Suppressor macrophage treated with lipopolysaccharide for 1 hour (primary cell): ENCODE results near the gene CD22.
"Not testable (repeated sequence)": the region's sequence is repeated elsewhere in the genome, so short reads cannot be mapped to it uniquely, and the experiment has no call there.

Experiments used
- DNase-seq, 3 donors: peaks; one replicate each; pipeline ENCODE4 v3.0.0-alpha.2; 2020 to 2022

Gene CD22

GRCh38 chr19:35345671-35346111 is 16.7 kb downstream of the CD22 start:
- DNase-seq: no peak

DNA sequence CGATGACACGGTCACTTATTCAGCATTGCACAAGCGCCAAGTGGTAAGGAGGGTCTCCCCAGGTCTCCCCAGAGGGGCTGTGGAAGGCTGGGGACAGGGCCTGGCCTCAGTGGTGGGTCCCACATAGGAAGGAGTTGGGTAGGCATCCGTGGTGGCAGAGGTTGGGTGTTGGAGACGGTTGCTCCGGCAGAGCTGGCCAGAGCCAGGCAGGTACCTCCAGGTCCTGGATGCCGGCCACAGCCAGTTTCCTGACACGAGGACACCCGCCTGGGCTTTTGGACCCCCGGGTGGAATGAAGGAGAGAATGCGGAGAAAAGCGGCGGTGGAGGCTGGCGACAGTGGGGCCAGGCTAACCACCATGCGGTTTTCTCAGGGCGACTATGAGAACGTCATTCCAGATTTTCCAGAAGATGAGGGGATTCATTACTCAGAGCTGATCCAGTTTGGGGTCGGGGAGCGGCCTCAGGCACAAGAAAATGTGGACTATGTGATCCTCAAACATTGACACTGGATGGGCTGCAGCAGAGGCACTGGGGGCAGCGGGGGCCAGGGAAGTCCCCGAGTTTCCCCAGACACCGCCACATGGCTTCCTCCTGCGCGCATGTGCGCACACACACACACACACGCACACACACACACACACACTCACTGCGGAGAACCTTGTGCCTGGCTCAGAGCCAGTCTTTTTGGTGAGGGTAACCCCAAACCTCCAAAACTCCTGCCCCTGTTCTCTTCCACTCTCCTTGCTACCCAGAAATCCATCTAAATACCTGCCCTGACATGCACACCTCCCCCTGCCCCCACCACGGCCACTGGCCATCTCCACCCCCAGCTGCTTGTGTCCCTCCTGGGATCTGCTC is 17.4 kb downstream of the CD22 start:
- DNase-seq: peak; percentile 74 to 88 (median 79)

GRCh38 chr19:35347171-35347929 is 18.4 kb downstream of the CD22 start, which contains the start of gene FFAR1:
TSS of gene FFAR1 (plus strand) at chr19:35347902. CDS start at chr19:35351552, 3,650 bp downstream.
- peak; percentile 93 to 99 (median 98) for DNase-seq

DNA sequence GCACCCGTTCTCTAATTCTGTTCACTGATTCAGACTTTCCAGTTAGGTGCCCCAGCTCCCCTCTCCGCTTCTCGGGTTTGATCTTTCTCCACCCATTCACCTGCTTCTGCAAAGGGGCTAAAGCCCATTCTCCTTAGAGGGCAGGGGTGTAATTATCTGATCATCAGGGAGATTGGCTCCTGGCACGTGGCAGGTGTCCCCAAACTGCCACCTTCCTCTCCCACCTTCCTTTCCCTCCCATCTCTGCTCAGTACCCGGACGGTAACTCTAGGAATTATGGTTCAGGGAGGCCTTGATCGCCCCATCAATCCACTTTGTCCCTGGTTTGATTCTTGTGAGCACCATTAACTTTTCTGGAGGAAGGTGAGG is 18.9 kb downstream of the CD22 start:
- no peak for DNase-seq

- no peak for DNase-seq
These were observed 20.1 kb downstream of the CD22 start for GRCh38 chr19:35348911-35349611.

GRCh38 chr19:35349614-35350521 is 20.9 kb downstream of the CD22 start:
- no peak for DNase-seq

- DNase-seq: no peak
These were observed 21.6 kb downstream of the CD22 start for GRCh38 chr19:35350591-35350990.

DNA sequence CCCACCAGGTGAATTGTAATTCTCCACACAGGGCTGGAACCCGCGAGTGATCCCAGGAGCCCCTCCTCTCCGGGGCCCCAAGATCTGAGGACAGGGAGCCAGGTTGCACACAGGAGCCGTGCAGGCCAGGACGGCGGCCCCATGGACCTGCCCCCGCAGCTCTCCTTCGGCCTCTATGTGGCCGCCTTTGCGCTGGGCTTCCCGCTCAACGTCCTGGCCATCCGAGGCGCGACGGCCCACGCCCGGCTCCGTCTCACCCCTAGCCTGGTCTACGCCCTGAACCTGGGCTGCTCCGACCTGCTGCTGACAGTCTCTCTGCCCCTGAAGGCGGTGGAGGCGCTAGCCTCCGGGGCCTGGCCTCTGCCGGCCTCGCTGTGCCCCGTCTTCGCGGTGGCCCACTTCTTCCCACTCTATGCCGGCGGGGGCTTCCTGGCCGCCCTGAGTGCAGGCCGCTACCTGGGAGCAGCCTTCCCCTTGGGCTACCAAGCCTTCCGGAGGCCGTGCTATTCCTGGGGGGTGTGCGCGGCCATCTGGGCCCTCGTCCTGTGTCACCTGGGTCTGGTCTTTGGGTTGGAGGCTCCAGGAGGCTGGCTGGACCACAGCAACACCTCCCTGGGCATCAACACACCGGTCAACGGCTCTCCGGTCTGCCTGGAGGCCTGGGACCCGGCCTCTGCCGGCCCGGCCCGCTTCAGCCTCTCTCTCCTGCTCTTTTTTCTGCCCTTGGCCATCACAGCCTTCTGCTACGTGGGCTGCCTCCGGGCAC is 22.6 kb downstream of the CD22 start:
- no peak for DNase-seq

- DNase-seq: no peak
These were observed 23.1 kb downstream of the CD22 start for GRCh38 chr19:35352177-35352447.

- peak; percentile 88 to 92 (median 90) for DNase-seq
These were observed 23.7 kb downstream of the CD22 start for GRCh38 chr19:35352448-35353304.

- DNase-seq: peak in 2 of 3 donors; percentile 24 to 48
These were observed 24.6 kb downstream of the CD22 start for GRCh38 chr19:35353635-35354034.

DNA sequence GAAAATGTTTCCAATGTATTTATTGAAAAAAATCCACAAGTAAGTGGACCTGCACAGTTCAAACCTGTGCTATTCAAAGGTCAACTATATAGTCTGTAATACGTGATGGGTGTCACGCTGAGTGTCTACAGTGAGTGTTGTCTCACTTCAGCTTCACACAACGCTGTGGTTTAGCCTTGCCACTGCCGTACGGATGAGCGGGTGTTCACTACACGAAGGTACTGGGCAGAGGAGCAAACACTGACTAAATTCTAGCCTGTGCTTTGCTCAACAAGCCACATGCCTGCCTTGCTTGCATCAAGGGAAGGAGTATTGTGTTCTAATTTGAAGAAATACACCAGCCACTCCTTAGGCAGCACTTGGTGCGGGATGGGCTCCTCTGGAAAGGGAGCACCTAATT is 25.9 kb downstream of the CD22 start:
- DNase-seq: no peak

DNA sequence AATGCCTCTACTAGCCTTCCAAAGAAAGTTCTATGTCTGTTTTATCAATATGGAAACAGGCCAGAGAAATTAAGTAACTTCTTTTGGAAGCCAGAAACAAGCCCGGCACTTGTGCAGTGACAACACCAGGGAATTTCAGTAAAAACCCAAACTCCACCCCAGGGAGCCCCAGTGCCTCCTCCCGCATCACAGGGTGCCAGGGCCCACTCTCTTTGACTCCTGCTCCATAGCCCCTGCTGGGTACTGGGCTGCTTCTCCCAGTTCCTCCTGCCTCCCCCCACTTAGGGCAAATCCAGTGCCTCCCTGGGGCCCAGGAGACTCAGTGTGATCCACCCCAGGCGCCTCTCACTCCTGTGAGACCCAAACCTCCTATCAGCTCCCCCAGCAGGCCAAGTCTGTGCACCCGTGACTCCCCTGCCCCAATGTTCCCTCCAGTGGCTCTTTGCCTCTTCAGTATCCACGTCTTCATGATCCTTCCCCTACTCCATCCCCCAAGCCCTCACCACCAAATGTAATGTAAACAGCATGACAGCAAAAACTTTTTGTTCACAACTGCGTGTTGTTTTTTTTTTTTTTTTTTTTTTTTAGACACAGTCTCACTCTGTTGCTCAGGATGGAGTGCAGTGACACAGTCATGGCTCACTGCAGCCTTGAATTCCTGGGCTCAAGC is 26.9 kb downstream of the CD22 start:
- DNase-seq: peak; percentile 27 to 55 (median 48)

- DNase-seq: peak; percentile 82 to 91 (median 86)
These were observed 29.0 kb downstream of the CD22 start, which contains the start of gene FFAR3 for GRCh38 chr19:35357867-35358573. TSS of gene FFAR3 (plus strand) at chr19:35358460. CDS start at chr19:35358891, 431 bp downstream.

DNA sequence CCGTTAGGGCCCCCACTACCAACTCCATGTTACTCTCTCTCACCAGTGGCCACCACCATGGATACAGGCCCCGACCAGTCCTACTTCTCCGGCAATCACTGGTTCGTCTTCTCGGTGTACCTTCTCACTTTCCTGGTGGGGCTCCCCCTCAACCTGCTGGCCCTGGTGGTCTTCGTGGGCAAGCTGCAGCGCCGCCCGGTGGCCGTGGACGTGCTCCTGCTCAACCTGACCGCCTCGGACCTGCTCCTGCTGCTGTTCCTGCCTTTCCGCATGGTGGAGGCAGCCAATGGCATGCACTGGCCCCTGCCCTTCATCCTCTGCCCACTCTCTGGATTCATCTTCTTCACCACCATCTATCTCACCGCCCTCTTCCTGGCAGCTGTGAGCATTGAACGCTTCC is 29.8 kb downstream of the CD22 start:
- DNase-seq: not testable (repeated sequence)

- DNase-seq: not testable (repeated sequence)
These were observed 30.4 kb downstream of the CD22 start for GRCh38 chr19:35359395-35359794.

- peak in 2 of 3 donors; percentile 34 to 58 for DNase-seq
These were observed 31.1 kb downstream of the CD22 start for GRCh38 chr19:35360081-35360480.

- DNase-seq: no peak
These were observed 32.0 kb downstream of the CD22 start for GRCh38 chr19:35360880-35361420.
